ENCODE data around the gene PSMG1.
"Not testable (repeated sequence)": the region's sequence is repeated elsewhere in the genome, so short reads cannot be mapped to it uniquely, and the experiment has no call there.

Gene PSMG1

GRCh38 chr21:39183272-39184049 is at the start of gene PSMG1:
TSS of gene PSMG1 (minus strand) at chr21:39183451. CDS start at chr21:39183385, 66 bp downstream.
- DNase-seq: peak; percentile 90 to 93 (median 92)

GRCh38 chr21:39232861-39233291 is 49.6 kb upstream of the PSMG1 start:
- no peak for DNase-seq

- DNase-seq: no peak
Measured at GRCh38 chr21:39224930-39225329, 41.7 kb upstream of the PSMG1 start.

DNA sequence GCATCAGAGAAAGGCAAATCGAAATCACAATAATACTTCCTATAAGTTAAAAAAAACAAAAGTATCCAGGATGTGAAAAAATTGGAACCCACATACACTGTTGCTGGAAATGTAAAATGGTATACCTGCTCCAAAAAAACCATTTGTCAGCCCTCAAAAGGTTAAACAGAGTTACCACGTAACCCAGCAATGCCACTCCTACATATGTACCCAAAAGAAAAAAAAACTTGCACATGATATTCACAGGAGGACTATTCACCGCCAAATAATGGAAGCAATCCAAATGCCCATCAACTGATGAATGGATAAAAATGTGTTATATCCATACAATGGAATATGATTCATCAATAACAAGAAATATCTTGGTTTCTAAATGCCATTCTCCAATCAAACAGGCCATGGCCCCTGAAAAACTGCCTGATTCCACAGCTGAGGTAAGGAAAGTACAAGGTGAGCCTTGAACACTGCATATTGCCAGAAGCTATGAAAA is 38.8 kb upstream of the PSMG1 start:
- DNase-seq: no peak

DNA sequence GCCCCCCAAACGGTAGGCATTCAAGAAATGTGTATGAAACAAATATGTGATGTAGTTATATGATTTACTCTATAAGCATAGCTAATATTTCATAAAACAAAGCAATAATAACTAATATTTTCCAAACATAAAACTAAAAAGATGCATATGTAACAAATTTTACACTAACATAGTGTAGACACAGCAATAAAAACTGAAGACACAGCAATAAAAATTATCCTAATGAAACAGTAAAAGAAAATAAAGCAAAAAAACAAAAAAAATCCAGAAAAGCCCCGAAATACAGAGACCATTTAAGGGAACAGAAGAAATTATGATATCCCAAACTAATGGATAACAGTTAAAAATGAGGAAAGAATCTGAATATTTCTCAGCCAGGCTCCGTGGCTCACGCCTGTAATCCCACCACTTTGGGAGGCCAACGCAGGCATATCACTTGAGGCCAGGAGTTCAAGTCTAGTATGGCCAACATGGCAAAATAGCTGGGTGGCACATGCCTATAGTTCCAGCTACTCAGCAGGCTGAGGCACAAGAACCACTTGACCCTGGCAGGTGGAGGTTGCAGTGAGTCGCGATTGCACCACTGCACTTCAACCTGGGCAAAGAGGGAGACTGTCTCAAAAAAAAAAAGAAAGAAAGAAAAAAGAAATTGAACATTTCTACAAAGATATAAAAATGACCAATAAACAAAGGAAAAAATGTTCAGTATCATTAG is 38.2 kb upstream of the PSMG1 start:
- no peak for DNase-seq

DNA sequence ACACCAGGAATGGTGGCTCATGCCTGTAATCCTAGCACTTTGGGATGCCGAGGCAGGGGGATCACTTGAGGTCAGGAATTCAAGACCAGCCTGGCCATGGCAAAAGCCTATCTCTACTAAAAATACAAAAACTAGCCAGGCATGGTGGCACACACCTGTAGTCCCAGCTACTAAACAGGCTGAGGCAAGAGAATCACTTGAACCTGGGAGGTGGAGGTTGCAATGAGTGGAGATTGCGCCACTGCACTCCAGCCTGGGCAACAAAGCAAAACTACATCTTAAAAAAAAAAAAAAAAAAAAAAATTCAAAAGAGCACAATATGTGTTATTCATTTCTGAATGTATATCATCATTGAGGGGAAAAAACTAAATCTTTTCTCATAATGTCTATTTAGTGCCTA is 37.6 kb upstream of the PSMG1 start:
- not testable (repeated sequence) for DNase-seq

- DNase-seq: no peak
Measured at GRCh38 chr21:39220150-39220549, 36.9 kb upstream of the PSMG1 start.

- no peak for DNase-seq
Measured at GRCh38 chr21:39218082-39218409, 34.8 kb upstream of the PSMG1 start.

- DNase-seq: no peak
Measured at GRCh38 chr21:39217356-39218081, 34.3 kb upstream of the PSMG1 start.

DNA sequence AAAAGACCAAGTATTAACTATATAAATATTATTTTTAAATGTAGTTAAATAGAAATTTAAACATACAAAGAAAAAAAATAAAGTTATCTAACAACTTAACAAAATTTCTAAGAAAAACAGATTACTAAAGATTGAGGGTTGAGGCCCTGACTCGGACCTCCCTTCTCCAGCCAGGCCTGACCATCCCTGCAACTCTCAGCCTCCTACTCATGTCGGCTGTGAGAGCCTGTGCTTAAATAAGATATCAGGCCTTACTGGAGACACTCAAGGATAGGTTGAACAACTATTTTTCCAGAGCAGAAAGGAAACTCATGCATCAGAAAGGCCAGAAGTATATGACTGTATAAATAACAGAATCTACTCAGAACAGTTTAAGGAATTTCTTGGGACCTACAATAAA is 33.0 kb upstream of the PSMG1 start:
- DNase-seq: no peak

DNA sequence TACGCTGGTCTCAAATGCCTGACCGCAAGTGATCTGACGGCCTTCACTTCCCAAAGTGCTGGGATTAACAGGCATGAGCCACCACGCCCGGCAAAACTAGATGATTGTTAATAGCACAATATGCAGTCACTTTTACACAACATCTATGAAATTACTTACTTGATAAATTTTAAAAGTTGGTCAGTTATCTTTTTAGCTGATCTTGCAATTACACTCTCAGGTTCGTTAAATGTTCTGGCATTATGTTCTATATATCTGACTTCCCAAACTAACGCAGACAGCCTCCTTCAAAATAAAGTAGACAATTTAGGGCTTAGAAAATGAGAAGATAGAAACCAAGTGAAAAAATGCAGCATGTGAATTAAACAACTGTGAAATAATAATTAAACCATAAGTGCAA is 31.8 kb upstream of the PSMG1 start:
- DNase-seq: no peak

DNA sequence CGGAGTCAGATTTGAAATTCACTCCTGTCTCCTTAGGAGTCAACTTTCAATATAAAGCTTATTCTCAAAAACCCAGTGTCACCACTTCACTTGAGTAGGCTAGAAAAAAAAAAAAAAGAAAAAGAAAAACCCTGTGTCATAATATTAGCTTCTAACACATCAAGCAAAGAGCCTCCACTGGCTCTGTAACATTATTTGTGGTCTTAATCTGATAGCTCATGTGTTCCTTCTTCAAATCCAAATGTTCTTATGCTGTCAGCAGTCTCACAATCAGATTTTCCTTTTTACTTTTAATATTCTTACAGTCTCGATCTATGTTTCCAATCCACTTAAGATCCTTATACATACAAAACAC is 26.1 kb upstream of the PSMG1 start:
- DNase-seq: no peak

DNA sequence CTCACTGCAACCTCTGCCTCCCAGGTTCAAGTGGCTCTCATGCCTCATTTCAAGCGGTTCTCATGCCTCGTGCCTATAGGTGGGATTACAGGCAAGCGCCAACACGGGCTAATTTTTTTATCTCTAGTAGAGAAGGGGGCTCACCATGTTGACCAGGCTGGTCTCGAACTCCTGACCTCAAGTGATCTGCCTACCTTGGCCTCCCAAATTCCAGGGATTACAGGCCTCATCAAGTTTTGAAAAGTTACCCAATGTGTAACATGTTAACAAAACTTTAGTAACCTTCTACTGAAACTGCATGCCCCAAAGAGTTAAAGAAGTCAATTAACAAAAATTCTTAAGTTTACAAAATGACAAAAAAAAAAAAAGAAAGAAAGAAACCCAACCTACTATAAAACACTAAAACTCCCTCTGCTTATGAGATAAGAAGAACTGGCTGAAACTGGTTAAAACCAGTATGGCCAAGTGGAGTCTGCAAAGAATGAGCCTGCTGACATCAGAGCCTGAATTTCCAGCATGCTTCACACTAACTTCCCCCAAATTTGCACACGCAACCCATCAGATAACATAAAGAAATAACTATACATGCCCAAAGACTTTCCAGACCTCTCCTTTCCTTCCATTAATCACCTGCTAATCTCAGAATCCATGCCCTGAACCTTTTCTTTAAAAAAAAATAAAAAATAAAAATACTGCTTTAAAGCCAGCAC is 25.5 kb upstream of the PSMG1 start:
- no peak for DNase-seq

GRCh38 chr21:39204134-39204533 is 20.9 kb upstream of the PSMG1 start:
- DNase-seq: no peak

GRCh38 chr21:39198800-39199199 is 15.5 kb upstream of the PSMG1 start:
- DNase-seq: no peak

DNA sequence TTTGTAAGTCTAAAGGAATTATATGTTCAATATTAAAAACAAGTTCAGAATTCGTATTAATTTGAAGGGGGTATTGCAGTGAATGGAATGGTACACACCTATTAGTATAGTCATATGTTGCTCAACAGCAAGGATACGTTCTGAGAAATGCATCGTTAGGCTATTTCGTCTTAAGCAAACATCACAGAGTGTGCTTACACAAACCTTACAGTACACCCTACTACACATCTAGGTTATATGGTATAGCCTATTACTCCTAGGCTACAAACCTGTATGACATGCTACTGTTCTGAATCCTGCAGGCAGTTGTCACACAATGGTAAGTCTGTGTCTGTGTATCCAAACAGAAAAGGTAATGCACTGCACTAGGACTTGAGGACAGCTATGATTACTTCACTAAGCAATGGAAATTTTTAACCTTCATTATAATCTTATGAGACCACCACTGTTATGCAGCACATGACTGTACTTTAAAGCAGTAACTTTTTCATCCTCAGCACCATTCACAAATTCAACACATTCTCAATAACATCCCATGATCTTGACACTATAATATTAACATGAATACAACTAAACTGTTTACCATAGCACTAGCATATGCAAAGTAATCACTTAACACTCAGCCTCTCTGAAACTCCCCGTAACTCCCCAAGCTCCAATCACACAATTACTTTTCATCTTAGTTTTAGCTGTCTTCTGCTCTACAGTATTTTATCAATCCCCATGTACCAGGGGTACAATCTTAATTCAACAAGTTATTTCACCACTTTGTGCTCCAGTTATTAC is 14.4 kb upstream of the PSMG1 start:
- no peak for DNase-seq

- DNase-seq: no peak
Measured at GRCh38 chr21:39196838-39197237, 13.6 kb upstream of the PSMG1 start.

GRCh38 chr21:39196310-39196709 is 13.1 kb upstream of the PSMG1 start:
- DNase-seq: no peak

- DNase-seq: no peak
Measured at GRCh38 chr21:39193380-39193779, 10.1 kb upstream of the PSMG1 start.

DNA sequence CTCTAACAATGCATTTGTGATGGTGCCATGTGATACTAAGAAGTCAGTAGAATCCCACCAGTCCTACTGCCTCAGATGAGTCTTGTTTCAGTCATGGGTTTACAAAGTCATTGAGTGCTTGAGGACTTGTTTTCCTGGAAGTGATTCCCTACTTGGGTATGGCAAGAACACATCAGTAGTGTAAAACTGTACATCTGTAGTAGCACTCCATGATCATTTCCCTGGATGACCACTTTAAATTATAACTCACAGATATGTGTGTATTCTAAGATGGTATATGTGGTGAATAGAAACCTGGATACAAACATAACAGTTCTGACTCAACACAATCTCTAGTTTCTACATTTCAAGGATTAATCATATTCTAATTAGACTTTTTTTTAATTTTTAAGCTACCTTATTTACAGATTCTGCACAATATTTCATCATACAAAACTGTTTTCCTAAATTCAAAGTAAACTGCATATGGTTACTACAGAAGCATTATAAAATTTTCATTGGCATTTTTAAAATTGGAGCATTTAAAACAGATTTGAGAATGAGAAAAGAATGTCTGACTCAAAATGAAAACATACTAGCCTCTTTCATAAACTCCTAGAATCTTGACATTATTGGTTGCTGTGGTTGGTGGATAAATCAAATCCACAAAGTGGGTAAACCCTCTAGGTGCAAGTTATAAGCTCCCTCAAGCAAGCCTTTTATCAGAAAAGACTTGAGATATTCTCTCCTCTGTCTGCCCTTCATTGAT is 6.8 kb upstream of the PSMG1 start:
- DNase-seq: no peak

GRCh38 chr21:39188521-39189139 is 5.4 kb upstream of the PSMG1 start:
- no peak for DNase-seq
